ENCODE data around the gene POLE. TPM values are rescaled to one million over a fixed set of nuclear protein-coding genes. Genes with fewer than 3 reads are reported as not detected.

Gene POLE
- total RNA-seq, 1 donor from 2014 or later: 14.9 TPM

DNA sequence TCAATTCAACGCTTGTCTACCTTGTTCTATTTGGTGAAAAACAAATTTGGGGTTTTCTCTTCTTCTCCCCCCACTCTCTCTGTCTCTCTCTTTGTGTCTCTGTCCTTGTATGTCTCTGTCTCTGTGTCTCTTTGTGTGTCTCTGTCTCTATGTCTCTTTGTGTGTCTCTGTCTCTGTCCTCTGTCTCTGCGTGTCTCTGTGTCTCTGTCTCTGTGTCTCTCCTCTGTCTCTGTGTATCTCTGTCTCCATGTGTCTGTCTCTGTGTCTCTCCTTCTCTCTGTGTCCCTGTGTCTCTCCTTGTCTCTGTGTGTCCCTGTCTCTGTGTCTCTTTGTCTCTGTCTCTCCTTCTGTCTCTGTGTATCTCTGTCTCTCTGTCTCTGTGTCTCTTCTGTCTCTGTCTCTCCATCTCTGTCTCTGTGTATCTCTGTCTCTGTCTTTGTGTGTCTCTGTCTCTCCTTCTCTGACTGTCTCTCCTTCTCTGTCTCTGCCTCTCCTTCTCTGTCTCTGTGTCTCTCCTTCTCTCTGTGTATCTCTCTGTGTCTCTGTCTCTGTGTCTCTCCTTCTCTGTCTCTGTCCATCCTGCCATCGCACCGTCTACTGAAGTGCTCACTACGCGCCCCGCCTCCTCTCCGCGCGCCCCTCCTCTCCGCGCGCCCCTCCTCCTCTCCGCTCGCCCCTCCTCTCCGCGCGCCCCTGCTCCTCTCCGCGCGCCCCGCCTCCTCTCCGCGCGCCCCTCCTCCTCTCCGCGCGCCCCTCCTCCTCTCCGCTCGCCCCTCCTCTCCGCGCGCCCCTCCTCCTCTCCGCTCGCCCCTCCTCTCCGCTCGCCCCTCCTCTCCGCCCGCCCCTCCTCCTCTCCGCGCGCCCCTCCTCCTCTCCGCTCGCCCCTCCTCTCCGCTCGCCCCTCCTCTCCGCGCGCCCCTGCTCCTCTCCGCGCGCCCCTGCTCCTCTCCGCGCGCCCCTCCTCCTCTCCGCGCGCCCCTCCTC, 89.5 kb downstream of the POLE start:
- peak; percentile 45 for DNase-seq (ENCODE audit: low spot score)

DNA sequence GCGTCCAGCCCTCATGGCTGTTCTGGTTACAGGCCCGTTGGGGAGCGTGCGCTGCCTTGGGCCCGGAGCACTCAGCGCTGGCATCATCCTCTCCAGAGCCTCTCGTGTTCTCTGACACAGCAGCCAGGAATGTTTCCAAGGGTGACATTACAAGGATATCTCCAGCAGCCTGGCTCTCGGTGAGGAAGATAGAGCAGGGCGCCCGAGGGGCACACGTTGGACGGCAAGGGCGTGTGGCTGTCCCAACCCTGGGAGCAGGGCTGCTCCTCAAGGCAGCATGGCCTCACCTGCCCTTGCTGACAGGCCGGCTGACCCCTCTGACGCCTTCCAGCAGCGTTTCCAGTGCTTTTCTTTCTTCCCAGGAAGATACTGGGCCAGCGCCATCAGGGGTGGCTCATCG, 91.1 kb downstream of the POLE start:
- peak; percentile 67 for DNase-seq (ENCODE audit: low spot score)

DNA sequence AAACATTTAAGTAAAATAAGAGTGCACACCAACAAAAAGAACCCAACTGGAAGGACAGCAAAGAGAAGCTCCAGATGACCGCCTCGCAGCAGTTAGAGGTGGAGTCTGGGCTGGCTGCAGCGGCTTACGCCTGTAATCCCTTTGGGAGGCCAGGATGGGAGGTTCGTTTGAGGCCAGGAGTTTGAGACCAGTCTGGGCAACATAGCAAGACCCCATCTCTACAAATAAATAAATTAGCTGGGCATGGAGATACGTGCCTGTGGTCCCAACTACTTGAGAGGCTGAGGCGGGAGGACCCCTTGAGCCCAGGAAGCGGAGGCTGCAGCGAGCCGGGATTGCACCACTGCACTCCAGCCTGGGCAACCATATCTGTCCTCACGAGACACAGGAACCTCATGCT, 92.0 kb downstream of the POLE start:
- no peak for DNase-seq (ENCODE audit: low spot score)

DNA sequence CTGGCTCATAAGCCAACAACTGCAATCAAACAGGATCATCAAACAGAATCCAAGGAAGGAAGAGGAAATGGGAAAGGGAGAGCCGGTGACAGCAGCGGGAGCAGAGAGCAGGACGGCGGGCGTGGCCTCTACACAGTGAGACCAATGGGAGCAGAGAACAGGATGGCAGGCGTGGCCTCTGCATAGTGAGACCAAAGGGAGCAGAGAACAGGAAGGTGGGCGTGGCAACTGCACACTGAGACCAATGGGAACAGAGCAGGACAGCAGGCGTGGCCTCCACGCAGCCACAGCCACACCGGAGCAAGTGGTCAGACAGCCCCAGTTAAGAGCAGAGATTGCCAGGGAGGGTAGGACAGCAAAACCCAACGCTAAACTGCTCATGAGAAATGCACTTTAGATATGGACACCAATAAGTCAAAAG, 93.2 kb downstream of the POLE start:
- DNase-seq (ENCODE audit: low spot score): peak; percentile 83

DNA sequence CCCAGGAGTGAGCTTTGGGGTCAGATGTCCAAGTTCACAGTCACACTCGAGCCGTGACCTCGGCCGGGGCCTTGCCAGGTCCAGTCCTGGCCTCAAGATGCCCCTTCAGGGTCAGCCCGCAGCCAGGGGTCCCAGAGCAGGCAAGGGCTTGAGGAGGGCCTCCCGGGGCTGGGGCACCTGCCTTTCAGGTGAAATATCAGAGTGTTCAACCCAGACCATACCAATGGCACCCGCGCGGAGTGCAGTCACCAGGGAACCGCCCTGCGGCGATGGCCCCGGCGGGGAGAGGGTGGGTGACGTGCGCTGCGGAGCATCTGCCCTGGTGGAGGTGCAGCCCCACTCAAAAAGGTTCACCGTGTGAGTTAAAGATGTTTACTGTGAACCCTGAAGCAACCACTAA, 93.6 kb downstream of the POLE start:
- DNase-seq (ENCODE audit: low spot score): no peak

DNA sequence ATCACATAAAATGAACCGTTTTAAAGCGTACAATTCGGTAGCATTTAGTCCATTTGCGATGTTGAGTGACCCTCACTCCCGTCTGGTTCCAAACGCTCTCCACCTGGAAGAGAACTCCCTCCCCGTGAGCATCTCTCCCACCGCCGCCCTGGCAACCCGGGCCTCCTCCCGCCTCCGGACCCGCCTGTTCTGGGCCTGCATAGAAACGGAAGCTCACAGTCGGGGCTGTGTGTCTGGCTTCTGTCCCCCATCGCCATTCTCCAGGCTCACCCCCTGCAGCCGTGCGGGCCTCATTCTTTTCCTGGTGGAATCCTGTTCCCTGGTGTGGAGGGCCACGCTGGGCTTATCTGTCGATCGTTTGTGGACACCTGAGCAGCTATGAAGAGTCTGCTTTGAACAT, 94.1 kb downstream of the POLE start:
- DNase-seq (ENCODE audit: low spot score): no peak

DNA sequence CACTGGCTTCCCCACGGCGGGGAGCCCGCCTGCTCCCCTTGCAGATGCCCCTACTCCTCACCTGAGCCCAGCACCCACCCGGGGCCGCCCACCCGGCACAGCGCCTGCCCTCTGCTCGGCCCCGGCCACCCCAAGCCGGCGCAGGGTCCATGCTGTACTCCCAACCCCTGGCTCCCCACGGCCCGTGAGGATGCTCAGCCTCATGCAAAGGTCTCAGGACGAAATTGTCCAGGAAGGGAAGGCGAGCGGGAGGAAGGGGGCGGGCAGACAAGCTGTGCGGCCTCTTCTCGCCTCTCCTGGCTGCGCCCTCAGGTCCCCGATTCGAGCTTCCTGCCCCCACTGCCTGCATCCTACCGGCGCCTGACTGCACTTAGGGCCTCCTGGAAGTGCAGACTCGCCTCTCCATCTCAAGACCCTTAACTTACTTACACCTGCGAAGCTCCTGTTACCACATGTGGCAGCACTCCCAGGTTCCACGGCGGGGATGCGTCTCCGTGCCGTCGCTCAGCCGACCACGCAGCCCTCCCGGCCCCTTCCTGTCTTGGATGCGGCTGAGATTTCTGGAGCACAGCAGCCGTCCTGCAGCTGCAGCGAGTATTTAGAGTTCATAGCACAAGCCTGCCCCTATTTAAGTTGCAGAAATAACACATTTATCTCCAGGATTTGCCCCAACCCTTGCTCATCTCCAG, 94.7 kb downstream of the POLE start:
- no peak for DNase-seq (ENCODE audit: low spot score)

DNA sequence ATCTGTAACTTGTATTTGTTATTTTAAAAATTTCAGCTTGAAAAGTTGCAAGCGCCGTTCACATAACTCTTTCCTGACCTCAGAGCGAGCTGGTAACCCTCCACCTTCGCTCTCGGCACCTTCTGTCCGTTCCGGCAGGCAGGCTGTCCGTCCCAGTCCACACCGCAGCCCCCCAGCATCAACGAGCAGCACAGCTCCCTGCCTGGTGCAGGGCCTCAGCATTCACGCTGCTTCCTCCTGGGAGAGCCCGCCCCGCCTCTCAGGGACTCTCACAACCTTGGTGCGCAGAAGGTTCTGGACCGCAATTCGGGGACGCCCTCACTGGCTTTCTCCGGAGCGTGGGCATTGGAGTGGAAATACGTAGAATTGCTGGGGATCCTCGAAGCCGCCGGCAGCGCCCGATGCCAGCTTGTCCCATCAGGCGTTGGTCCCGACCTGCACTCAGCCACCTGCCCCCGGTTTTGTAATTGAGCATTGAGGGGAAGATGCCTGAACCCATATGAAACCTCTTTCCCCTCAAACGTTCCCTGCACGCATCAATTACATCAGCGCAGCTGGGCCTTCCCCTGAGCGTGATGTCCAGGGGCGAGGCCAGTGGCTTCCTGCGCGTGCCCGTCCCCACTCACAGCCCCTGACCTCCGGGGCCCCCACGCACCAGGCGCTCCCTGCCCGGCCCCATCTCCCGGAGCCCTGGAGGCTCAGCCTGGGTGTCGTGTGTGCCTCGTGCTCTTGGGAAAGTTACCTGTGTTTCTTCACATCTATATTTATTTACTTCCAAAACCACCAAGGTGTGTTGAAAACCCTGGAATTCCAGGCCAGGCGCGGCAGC, 95.8 kb downstream of the POLE start:
- DNase-seq (ENCODE audit: low spot score): no peak

DNA sequence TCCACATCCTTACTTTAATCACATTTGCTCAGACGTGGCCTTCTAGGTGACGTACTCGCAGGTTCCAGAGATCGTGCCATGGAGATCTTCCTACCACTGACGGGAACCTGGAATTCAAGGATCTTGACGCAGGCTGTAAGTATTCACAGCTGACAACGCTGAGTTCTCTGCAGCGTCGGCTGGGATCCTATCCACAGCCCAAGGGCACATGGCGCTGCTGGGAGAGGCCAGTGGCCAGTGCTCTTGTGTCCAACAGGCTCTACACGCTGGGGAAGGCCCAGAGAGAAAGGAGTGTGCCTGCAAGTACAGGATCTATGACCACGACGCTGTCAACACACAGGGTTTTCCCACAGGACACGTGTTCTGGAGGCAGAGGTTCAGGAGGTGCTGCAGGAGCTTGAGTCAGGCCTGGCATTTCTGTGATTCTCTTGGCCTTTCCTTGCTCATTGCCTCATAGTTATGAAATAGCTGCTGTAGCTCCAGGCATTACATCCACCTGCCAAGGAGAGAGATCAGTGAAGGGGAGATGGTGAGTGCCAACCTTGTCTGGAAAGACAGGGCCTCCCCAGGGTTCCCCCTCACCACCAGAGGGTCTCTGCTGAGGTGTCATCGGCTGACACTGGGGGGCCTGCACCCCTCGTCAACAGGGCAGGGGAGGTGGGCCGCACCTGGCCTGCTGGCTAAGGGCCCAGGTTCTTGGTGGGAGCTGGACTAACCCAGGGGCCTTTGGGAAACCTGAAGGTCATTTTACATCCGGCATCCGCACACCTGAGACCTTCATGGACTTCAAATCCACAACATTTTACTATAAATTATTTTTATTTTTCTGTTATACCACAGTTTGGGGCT, 98.1 kb downstream of the POLE start:
- no peak for DNase-seq (ENCODE audit: low spot score)

DNA sequence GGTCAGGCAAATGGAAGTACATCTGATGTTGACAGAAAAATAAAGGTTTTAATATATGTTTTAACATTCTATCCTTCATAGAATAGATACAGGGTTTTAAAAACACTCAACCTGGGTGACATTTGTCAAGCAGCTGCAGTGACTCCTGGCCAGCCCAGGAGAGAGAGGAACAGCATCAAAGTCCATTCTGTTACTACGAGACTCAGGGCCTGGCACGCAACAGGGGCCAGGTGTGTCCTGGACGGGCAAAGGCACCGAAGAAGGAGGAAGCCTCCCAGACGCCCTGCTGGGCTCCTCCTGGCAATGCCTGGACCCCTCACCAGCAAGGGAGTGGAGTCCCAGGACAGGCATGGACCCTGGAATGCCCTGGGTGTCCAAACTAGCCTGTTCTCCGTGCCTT, 98.8 kb downstream of the POLE start:
- DNase-seq (ENCODE audit: low spot score): no peak

DNA sequence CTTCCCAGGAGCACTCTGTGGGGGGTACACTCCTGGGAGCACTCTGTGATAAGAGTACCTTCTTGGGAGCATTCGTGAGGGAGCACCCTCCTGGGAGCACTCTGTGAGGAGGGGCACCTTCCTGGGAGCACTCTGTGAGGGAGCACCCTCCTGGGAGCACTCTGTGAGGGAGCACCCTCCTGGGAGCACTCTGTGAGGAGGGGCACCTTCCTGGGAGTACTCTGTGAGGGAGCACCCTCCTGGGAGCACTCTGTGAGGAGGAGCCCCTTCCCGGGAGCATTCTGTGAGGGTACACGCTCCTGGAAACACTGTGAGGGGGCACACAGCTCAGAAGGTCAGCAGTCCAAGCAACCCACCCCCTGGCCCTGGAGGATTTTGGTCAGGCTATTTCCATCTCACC, 99.4 kb downstream of the POLE start:
- no peak for DNase-seq (ENCODE audit: low spot score)

DNA sequence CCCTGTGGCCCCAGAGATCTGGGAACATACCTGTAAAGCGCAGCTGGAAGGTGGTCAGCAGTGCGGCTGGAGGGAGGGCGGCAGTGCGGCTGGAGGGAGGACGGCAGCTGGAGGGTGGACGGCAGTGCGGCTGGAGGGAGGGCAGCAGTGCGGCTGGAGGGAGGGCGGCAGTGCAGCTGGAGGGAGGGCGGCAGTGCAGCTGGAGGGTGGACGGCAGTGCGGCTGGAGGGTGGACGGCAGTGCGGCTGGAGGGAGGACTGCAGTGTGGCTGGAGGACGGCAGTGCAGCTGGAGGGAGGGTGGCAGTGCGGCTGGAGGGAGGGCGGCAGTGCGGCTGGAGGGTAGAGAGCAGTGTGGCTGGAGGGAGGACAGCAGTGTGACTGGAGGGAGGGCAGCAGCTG, 100.2 kb downstream of the POLE start:
- no peak for DNase-seq (ENCODE audit: low spot score)

DNA sequence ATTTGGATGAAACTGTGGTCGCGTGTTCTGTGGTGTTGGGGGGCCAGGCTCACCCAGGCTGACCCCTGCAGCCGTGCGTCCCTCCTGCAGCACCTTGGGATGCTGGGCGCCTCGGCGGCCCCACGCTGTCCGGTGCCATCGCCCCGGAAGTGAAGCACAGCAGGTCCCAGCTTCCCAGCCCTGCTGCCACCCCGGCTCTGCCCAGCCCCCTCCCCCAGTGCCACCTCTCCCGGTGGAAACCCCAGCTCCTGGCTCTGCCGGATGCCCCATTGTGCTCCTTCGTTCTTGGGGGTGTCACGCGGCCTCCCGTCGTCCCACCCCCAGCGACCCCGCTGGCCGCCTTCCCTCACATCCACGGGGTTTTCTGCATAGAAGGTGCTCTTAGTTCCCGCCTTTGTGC, 102.0 kb downstream of the POLE start:
- no peak for DNase-seq (ENCODE audit: low spot score)

DNA sequence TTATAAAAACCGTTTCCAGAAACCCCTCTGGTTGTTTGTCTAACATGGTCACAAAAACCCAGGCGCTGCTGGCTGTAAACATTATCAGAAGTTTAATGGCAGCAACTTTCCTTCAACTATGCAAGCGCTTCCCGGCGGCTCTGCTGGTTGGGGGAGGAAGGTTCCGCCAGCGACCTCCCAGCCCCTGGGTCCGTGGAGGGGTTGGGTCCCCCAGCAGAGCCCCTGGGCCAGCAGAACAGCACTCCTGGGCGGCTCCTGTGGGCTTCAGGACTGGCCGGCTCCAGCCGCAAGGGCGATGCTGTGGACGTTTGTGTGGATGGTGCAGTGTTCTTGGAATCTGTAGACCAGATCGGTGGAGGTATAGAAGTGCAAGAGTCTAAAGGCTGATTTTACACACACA, 102.7 kb downstream of the POLE start:
- DNase-seq (ENCODE audit: low spot score): no peak

DNA sequence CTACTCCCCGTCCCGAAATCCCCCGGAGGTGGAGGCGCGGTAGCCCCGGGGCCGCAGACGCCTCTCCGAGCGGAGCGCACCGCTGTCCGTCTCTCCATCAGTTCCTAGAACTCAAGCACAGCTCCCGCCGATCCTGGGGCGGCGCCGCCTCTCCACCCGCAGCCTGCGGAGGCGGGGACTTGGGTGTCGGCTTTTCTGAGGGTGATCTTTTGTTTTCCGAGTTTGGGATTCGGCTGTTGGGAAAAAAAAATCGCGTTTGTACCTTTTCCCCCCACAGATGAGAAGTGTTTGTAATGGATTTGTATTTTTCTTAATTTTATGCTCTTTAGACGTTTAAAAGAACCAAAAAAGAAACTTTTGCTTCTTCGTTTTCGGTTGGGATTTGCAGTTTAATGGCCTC, 103.4 kb downstream of the POLE start:
- DNase-seq (ENCODE audit: low spot score): no peak

DNA sequence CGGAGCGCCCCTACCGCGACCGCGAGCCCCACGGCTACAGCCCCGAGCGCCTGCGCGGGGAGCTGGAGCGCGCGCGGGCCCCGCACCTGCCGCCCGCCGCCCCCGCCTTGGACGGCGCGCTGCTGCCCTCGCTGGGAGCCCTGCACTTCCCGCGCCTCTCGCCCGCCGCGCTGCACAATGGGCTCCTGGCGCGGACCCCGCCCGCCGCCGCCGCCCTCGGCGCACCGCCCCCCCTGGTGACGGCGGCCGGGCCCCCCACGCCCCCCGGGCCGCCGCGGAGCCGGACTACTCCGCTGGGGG, 103.8 kb downstream of the POLE start:
- DNase-seq (ENCODE audit: low spot score): no peak

DNA sequence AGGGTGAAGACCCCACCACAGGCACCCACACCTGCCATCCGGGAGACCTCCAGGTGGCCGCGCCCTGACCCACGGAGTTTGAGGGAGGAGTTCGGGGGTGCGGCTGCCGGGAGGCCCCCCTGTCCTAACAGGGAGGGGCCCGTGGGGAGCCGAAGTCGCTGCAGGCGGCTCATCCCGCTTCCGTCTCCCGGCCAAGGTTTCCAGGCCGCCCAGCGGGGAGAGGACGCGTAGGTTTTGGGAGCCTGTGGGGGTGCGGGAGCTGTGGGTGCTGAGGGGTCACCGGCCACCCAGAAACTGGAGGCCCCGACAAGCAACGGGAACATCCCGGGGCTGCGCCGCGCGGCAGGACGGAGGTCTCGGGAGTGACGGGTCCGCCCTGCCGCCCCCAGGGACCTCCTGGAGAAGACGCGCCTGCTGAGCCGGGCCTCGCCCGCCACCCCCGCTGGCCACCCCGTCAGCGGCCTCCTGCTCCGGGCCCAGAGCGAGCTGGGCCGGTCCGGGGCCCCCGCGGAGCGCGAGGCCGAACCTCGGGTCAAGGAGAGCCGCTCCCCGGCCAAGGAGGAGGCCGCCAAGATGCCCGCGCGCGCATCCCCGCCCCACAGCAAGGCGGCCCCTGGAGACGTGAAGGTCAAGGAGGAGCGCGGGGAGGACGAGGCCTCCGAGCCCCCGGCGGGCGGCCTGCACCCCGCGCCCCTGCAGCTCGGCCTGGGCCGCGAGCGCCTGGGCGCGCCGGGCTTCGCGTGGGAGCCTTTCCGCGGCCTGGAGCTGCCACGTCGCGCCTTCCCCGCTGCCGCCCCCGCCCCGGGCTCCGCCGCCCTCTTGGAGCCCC, 104.3 kb downstream of the POLE start:
- DNase-seq (ENCODE audit: low spot score): no peak

DNA sequence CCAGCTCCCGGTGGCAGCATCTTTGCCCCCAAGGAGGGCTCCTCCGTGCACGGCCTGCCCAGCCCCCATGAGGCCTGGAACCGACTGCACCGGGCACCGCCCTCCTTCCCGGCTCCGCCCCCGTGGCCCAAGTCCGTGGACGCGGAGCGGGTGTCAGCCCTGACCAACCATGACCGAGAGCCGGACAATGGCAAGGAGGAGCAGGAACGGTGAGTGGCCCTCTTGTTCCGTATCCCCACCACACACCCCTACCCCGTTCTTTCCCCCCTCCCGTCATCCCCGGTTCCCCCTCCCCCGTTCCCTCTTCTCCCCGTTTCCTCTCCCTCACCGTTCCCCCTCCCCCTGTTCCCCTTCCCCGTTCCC, 105.1 kb downstream of the POLE start:
- no peak for DNase-seq (ENCODE audit: low spot score)

DNA sequence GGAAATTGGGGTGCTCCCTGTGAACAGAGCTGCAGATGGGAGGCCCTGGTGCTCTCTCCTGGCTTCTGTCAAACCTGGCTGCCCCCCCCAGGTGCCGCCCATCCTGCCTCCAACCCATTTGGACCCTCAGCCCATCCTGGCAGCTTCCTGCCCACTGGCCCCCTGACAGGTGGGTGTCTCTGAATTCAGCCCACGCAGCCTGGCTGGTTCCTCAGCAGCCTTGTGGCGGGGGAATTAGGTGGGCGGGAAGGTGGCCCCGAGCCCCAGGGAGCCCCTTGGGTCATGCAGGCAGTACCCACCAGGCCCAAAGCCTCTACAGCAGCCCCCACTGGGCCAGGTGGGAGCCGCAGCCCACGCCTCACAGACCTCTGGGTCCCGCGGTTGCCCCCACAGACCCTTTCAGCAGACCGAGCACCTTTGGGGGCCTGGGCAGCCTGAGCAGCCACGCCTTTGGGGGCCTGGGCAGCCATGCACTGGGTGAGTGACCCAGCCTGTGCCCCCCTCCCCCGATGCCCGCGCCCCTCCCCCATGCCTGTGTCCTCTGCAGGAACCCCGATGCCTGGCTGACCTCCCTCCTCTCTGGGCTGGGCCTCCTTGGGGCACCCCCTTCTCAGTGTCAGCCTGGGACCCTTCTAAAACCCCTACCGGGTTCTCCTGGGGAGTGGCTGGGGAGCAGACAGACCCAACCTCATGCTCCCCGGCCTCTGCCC, 105.6 kb downstream of the POLE start:
- no peak for DNase-seq (ENCODE audit: low spot score)
